IPS DF 6.9 (cell line): Measurements from ENCODE around the gene NUDT8.
"Not testable (repeated sequence)": the region's sequence is repeated elsewhere in the genome, so short reads cannot be mapped to it uniquely, and the experiment has no call there.

Source experiments
- DNase-seq: peaks from one replicate; pipeline ENCODE4 v3.0.0-alpha.2; 2013; ENCODE audit warnings: low read depth, low spot score
- H3K27ac ChIP-seq: one replicate; pipeline ENCODE4 v1.5.1; 2013; ENCODE audit warnings: low read length, control low read depth
- H3K27me3 ChIP-seq: 2 replicates; pipeline ENCODE4 v1.6.1; 2013; ENCODE audit warnings: mild to moderate bottlenecking, low read length; ENCODE audit not compliant: control insufficient read depth, insufficient read depth
- H3K36me3 ChIP-seq: 2 replicates; pipeline ENCODE4 v1.6.1; 2013; ENCODE audit warnings: low read length; ENCODE audit not compliant: control insufficient read depth, insufficient read depth
- H3K4me1 ChIP-seq: 2 replicates; pipeline ENCODE4 v1.6.1; 2013; ENCODE audit warnings: low read length; ENCODE audit not compliant: control insufficient read depth, insufficient read depth
- H3K4me3 ChIP-seq: 2 replicates; pipeline ENCODE4 v1.5.1; 2013; ENCODE audit warnings: mild to moderate bottlenecking, low read length
- H3K9me3 ChIP-seq: 2 replicates; pipeline ENCODE4 v1.6.1; 2013; ENCODE audit warnings: low read length, inconsistent platforms; ENCODE audit not compliant: control insufficient read depth, insufficient read depth
- WGBS: extraction: QIAGEN DNeasy Blood & Tissue Kit; methylation state at CpG from one replicate; pipeline ENCODE4 v1.1.7; 2013; ENCODE audit warnings: mixed read lengths, missing lambda C conversion rate; ENCODE audit not compliant: insufficient read length, insufficient coverage; 5-methylcytosine and 5-hydroxymethylcytosine counted together

Gene NUDT8

GRCh38 chr11:67623795-67624194 is 5.9 kb downstream of the NUDT8 start:
- not testable (repeated sequence) for H3K4me3 ChIP-seq, DNase-seq, H3K27me3 ChIP-seq, H3K27ac ChIP-seq, H3K36me3 ChIP-seq, H3K4me1 ChIP-seq, H3K9me3 ChIP-seq
- WGBS: no CpG with 5 or more reads among the region's 1 CpG

GRCh38 chr11:67622905-67623304 is 6.8 kb downstream of the NUDT8 start:
- H3K27me3 ChIP-seq, H3K4me3 ChIP-seq, H3K27ac ChIP-seq, H3K4me1 ChIP-seq, H3K9me3 ChIP-seq, H3K36me3 ChIP-seq, DNase-seq: not testable (repeated sequence)
- no CpG with 5 or more reads among the region's 7 CpGs for WGBS

GRCh38 chr11:67621928-67622327 is 7.8 kb downstream of the NUDT8 start:
- DNase-seq, H3K27me3 ChIP-seq, H3K4me1 ChIP-seq, H3K36me3 ChIP-seq, H3K9me3 ChIP-seq, H3K27ac ChIP-seq: not testable (repeated sequence)
- no CpG with 5 or more reads among the region's 3 CpGs for WGBS
- peak overlapping the region; percentile 19; the same call in 1 of the 2 replicates for H3K4me3 ChIP-seq

- H3K36me3 ChIP-seq, H3K27ac ChIP-seq, H3K9me3 ChIP-seq, H3K4me1 ChIP-seq, DNase-seq, H3K27me3 ChIP-seq: not testable (repeated sequence)
- no CpG with 5 or more reads among the region's 13 CpGs for WGBS
- H3K4me3 ChIP-seq: peak overlapping the region; percentile 44; the same call in 1 of the 2 replicates
Measured at GRCh38 chr11:67620621-67621020, 9.1 kb downstream of the NUDT8 start.

- not testable (repeated sequence) for H3K27me3 ChIP-seq, DNase-seq, H3K36me3 ChIP-seq, H3K27ac ChIP-seq, H3K9me3 ChIP-seq
- H3K4me1 ChIP-seq: peaks cover 10% of the 10 kb centered on the region
- H3K4me3 ChIP-seq: peak overlapping the region; percentile 44; the same call in 1 of the 2 replicates
- WGBS: no CpG with 5 or more reads among the region's 33 CpGs
Measured at GRCh38 chr11:67619683-67620618, 9.8 kb downstream of the NUDT8 start.

- not testable (repeated sequence) for H3K36me3 ChIP-seq, DNase-seq, H3K9me3 ChIP-seq, H3K27me3 ChIP-seq, H3K4me3 ChIP-seq, H3K27ac ChIP-seq
- no CpG with 5 or more reads among the region's 40 CpGs for WGBS
- H3K4me1 ChIP-seq: peaks cover 15% of the 10 kb centered on the region
Measured at GRCh38 chr11:67618901-67619659, 10.7 kb downstream of the NUDT8 start.

GRCh38 chr11:67617243-67617953 is 12.3 kb downstream of the NUDT8 start:
- peaks cover 15% of the 10 kb centered on the region for H3K4me1 ChIP-seq
- peaks cover under 1% of the 10 kb centered on the region; the same call in 1 of the 2 replicates for H3K36me3 ChIP-seq
- H3K4me3 ChIP-seq: no peak overlapping the region
- no peaks in the 10 kb centered on the region for H3K27me3 ChIP-seq
- H3K9me3 ChIP-seq: no peaks in the 10 kb centered on the region
- H3K27ac ChIP-seq: no peak overlapping the region
- no peak for DNase-seq
- no CpG with 5 or more reads among the region's 7 CpGs for WGBS

GRCh38 chr11:67616431-67617242 is 13.1 kb downstream of the NUDT8 start:
- Histone ChIP-seq H3K4me1 (peaks cover 15% of the 10 kb centered on the region), H3K36me3 (peaks cover 7% of the 10 kb centered on the region; the same call in 1 of the 2 replicates), H3K4me3 (no peak overlapping the region), H3K27me3 (no peaks in the 10 kb centered on the region), H3K9me3 (no peaks in the 10 kb centered on the region), H3K27ac (no peak overlapping the region)
- DNase-seq: no peak
- WGBS: no CpG with 5 or more reads among the region's 11 CpGs

GRCh38 chr11:67615728-67616430 is 13.9 kb downstream of the NUDT8 start:
- H3K4me3 ChIP-seq: no peak overlapping the region
- peaks cover 12% of the 10 kb centered on the region; the same call in 1 of the 2 replicates for H3K36me3 ChIP-seq
- no peak overlapping the region for H3K27ac ChIP-seq
- WGBS: no CpG with 5 or more reads among the region's 34 CpGs
- no peaks in the 10 kb centered on the region for H3K27me3 ChIP-seq
- H3K4me1 ChIP-seq: peaks cover 15% of the 10 kb centered on the region
- H3K9me3 ChIP-seq: no peaks in the 10 kb centered on the region
- no peak for DNase-seq
